Cardiac muscle cell (in vitro differentiated cells and primary cell): ENCODE measurements around the gene ELP5. TPM values are rescaled to one million over a fixed set of nuclear protein-coding genes. Genes with fewer than 3 reads are reported as not detected.

ENCODE experiments used
- DNase-seq, 2 donors: peaks; one replicate each; pipeline versions ENCODE4 v3.0.0 to v3.0.0-alpha.2; 2010 to 2017; ENCODE audit warnings: low read depth in 1 of 2, low spot score in 1 of 2
- H3K27ac ChIP-seq: fragments of 200-600 bp; sonication (generic); 2 replicates; pipeline ENCODE4 v1.5.1; 2016
- H3K27me3 ChIP-seq: fragments of 200-600 bp; sonication (generic); 2 replicates; pipeline ENCODE4 v1.6.0; 2016; ENCODE audit warnings: control low read depth
- H3K36me3 ChIP-seq: fragments of 200-600 bp; sonication (generic); 2 replicates; pipeline ENCODE4 v1.5.1; 2016; ENCODE audit warnings: control low read depth
- H3K4me1 ChIP-seq: fragments of 200-600 bp; sonication (generic); 2 replicates; pipeline ENCODE4 v1.8.1; 2017; ENCODE audit warnings: low read depth, mild to moderate bottlenecking, mixed run types
- H3K4me3 ChIP-seq: fragments of 200-600 bp; sonication (generic); 2 replicates; pipeline ENCODE4 v1.5.1; 2016; ENCODE audit warnings: mild to moderate bottlenecking
- H3K9me3 ChIP-seq: fragments of 200-600 bp; sonication (generic); 2 replicates; pipeline ENCODE4 v1.5.1; 2017; ENCODE audit warnings: low read depth, mild to moderate bottlenecking, control low read depth
- polyA plus RNA-seq: library from polyadenylated mRNA; unstranded; fragments of >200 nt; fragmentation: Nextera tagmentation; extraction: Ambion mirVana; gene quantifications from 2 replicates; pipeline ENCODE4 v1.2.1, GENCODE V29; 2016
- total RNA-seq: library from RNA; depleted of rRNA; stranded (reverse); fragments of >200 nt; gene quantifications from 2 replicates; pipeline ENCODE4 v1.2.3, GENCODE V29; 2016
- TF ChIP-seq, protein P1 (sequence below): IDR thresholded peaks from 2 replicates; pipeline ENCODE4 v1.5.1; 2012; ENCODE audit warnings: low read depth, mild to moderate bottlenecking, low read length

Gene ELP5
- total and polyA plus RNA-seq, 2 experiments from 2014 or later, result 54.5 to 62.3 TPM

DNA sequence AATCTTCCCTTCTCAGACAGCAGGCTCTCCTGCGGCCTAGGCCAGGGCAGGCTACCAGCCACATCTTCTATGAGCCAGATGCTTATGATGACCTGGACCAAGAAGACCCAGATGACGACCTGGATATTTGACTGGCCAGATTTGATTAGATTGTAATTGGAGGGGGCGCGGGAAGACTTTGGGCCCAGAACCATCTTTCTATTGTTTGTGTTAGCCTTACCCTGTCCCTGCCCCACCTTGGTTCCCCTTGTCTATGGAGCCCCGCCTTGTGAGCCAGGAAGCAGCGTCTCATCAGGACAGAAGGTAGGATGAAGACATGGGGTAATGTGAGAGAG is 7.5 kb downstream of the ELP5 start:
- H3K36me3 ChIP-seq, result peaks cover 18% of the 10 kb centered on the region

DNA sequence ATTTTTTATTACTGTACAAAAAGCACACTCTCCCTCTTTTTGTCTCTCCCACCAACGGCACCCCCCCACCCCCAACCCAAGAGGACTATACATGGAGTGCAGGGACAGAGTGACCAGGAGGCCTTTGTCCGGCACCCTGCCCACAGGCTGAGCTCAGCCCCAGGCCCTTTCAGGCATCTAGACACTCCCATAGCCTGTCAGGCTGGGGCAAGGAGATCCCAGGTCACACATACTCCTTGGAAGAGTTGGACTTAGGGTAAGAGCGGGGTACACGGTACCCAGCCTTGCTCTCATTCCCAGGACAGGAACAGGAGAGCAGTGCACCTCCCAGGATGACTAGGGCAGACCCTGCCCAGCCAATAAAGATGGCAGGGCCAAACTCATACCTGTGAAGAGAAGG is 8.1 kb downstream of the ELP5 start:
- TF ChIP-seq, protein P1, sequence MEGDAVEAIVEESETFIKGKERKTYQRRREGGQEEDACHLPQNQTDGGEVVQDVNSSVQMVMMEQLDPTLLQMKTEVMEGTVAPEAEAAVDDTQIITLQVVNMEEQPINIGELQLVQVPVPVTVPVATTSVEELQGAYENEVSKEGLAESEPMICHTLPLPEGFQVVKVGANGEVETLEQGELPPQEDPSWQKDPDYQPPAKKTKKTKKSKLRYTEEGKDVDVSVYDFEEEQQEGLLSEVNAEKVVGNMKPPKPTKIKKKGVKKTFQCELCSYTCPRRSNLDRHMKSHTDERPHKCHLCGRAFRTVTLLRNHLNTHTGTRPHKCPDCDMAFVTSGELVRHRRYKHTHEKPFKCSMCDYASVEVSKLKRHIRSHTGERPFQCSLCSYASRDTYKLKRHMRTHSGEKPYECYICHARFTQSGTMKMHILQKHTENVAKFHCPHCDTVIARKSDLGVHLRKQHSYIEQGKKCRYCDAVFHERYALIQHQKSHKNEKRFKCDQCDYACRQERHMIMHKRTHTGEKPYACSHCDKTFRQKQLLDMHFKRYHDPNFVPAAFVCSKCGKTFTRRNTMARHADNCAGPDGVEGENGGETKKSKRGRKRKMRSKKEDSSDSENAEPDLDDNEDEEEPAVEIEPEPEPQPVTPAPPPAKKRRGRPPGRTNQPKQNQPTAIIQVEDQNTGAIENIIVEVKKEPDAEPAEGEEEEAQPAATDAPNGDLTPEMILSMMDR, result no peak
- H3K27me3 ChIP-seq, result peaks cover 44% of the 10 kb centered on the region
- H3K36me3 ChIP-seq, result peaks cover 18% of the 10 kb centered on the region
- DNase-seq, result no peak
- H3K9me3 ChIP-seq, result no peaks in the 10 kb centered on the region
- H3K4me3 ChIP-seq, result no peak overlapping the region
- no peak overlapping the region for H3K27ac ChIP-seq
- peaks cover 5% of the 10 kb centered on the region for H3K4me1 ChIP-seq

More for the DNA sequence above, 7.5 kb downstream of the ELP5 start:
- peaks cover 5% of the 10 kb centered on the region for H3K4me1 ChIP-seq
- DNase-seq, result no peak
- TF ChIP-seq, protein P1, result no peak
- H3K27me3 ChIP-seq, result peaks cover 41% of the 10 kb centered on the region
- no peaks in the 10 kb centered on the region for H3K9me3 ChIP-seq
- H3K27ac ChIP-seq, result no peak overlapping the region
- H3K4me3 ChIP-seq, result no peak overlapping the region

DNA sequence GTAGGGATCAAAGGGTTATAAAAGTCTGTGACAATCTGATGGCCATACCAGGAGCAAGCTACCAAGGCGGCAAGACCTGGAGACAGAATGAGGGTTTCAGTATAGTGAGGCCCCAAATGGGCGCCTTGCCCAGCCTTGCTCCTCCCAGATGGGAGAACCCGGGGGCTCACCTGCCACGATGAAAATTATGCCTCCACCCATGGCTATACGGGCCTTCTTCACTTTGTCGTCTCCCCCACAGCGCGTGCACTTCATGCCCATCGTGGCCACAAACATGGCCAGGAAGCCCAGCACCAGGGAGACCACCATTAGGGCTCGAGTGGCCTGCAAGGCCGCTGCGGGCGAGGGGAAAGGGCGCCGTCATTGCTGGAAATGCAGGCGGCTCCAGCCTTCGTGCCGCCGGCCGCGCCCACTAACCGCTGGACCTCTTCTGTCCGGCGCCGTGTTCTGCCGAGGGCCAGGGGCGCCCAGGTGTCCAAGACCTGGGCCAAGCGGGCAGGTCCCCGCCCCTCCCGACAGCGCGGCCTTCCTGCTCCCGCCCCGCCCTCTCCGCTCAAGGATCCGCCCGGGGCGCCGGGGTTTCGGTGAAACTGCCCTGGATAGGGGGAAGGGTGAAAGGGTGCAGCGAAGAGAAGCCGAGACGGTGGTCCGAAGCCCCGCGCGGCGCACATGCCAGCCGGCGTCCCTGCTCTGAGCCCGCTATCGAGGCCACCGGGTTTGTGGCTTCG is 8.8 kb downstream of the ELP5 start:
- Histone ChIP-seq H3K4me3 (peak overlapping the region; percentile 25), H3K27me3 (peaks cover 44% of the 10 kb centered on the region), H3K9me3 (no peaks in the 10 kb centered on the region), H3K36me3 (peaks cover 15% of the 10 kb centered on the region), H3K27ac (no peak overlapping the region), H3K4me1 (peaks cover 5% of the 10 kb centered on the region)
- TF ChIP-seq, protein P1, result no peak
- peak in 1 of 2 donors; percentile 53 for DNase-seq

DNA sequence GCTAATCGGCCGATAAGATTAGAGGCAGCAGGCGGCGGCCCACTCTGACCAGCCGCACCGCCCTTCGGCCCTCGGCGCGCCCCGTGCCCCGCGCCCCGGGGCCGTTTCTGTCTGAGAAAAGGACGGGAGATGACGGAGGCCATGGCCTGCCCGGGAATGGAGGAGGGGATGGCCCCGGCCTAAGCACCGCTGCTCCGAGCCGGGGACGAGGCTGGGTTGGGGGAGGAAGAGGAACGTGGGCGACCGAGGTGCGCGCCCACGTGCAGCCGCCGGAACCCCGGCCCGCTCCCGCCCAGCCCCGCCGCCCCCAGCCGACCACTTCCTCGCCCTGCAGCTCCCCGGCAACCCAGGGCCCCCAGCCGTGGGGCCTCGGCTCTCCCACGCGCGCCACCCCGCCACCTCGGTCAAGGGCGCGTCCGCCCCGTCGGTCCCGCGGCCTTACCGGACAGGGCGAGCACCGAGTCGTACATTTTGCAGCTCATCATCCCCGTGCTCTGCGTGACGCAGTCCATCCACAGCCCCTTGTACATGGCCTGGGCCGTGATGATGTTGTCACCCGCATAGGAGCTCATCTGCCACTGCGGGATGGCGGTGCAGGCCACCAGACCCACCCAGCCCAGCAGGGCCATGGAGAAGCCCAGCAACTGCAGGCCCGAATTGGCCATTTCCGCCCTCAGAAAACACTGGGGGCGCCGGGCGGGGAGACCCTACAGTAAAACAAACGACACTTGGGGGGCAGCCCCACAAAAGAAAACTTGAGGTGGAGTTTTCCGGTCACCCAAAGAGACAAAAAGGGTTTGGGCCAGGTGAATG is 9.6 kb downstream of the ELP5 start:
- H3K27me3 ChIP-seq, result peaks cover 44% of the 10 kb centered on the region
- H3K9me3 ChIP-seq, result no peaks in the 10 kb centered on the region
- peaks cover 5% of the 10 kb centered on the region for H3K4me1 ChIP-seq
- peak overlapping the region; percentile 25 for H3K4me3 ChIP-seq
- H3K36me3 ChIP-seq, result peaks cover 15% of the 10 kb centered on the region
- no peak overlapping the region for H3K27ac ChIP-seq
- DNase-seq, result no peak
- TF ChIP-seq, protein P1, result no peak

DNA sequence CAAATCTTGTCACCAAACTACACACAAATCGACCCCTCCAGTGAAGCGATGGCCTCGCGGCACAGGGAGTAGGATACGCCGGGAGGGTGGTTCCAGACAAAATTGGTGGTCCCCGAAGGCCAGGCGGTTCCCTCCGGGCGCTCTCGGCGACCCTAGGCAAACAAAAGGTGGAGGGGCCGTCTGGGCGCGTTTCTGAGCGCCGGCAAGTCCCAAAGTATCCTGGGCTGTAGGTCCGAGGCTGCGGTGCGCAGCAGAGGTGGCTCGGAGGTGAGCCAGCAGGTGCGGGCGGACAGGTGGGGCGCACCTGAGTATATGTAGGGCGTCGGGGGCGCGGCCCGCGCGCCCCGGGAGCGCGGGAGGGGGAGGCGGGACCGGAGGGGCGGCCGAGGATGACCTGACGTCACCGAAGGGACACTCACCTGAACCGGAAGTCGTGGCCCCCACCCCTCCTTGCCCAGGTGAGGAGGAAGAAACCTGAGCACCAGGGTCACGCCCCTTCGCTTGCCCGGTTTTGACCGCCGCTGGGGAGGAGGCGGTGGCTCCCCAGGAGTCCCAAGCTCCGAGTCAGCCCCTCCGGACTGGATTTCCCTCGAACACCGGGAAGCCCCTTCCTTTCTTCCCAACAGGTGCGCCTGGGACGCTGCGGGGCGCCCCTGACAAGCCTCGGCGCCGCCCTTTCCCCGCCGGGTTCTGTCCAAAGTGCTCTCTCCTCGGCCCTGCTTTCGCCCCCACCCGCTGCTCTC is 10.3 kb downstream of the ELP5 start, which contains the start of gene CLDN7:
Gene CLDN7 (minus strand): TSS at position 287 of the 743 bp plus-strand sequence. CDS start 435 bp downstream, outside the sequence.
- peak within 1 kb of the TSS; percentile 25 for H3K4me3 ChIP-seq
- no peak within 1 kb of the TSS for H3K27ac ChIP-seq
- no peaks in the 10 kb centered on the region for H3K9me3 ChIP-seq
- peaks cover 5% of the 10 kb centered on the region for H3K4me1 ChIP-seq
- peaks cover 44% of the 10 kb centered on the region for H3K27me3 ChIP-seq
- peaks cover 14% of the 10 kb centered on the region for H3K36me3 ChIP-seq
- DNase-seq, result no peak
- TF ChIP-seq, protein P1, result no peak
